Stimulated activated CD4-positive, alpha-beta T cell treated with anti-CD3 and anti-CD28 coated beads, Interleukin-4, amount 100 ng/mL, for 4 hours (primary cell): ENCODE measurements around the gene ZRANB3.

Experiments
- DNase-seq, 2 experiments: peaks; one replicate each; pipeline ENCODE4 v3.0.0-alpha.2; 2020

Gene ZRANB3

GRCh38 chr2:135246711-135247270, 284.2 kb downstream of the ZRANB3 start:
- DNase-seq, result no peak

DNA sequence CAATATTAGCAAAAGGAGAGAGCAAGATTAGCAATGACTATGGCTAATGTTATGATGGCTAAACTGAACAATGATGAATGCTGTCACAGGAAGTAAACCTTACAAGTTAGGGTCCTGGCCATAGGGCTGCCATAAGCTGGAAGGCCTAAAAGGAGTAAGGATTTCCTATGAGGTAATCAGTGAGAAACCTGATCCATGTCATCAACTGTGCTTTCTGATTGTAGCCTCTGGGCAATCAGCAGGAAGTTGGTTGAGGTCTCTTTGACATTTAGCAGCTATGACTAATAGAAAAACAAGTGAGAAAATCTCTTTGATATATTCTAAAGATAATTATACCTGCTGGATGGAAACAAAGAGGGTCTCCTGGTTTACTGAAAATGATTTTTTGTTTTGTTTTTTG, 285.9 kb downstream of the ZRANB3 start:
- DNase-seq, result peak in 1 of 2 experiments; percentile 4

DNA sequence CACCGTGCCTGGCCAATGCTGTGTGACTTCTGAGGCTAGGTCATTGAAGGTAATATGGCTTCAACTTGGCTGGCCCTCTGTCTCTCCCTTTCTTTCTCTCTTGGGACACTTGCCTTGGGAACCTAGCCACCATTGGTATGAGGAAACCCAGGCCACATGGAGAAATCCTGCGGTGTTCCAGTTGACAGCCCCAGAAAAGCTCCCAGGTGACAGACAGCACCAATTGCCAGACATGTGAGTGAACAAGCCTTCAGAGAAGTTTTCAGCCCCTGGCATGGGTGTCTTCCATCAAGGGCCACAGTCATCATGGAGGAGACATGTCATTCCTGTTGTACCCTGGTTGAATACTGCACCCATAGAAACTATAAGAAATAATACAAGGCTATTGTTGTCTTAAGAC, 292.4 kb downstream of the ZRANB3 start:
- DNase-seq, result no peak

DNA sequence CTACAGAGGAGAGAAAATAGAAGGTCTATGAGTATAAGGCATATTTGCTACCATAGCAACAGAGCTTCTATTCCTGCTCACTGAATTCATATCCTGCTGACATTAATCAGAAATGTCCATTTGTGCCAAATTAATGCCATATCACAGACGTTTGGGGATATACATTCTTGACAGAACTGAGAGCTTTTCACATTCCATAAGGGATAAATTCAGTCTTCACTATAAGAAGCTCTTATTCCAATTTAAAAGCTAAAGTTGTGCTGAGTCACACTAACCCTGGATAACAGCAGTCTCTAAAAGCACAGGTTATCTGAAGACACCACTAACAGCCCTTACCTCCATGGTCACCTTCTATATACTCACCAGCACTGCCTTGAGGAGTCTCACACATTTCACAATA, 300.9 kb downstream of the ZRANB3 start:
- no peak for DNase-seq

DNA sequence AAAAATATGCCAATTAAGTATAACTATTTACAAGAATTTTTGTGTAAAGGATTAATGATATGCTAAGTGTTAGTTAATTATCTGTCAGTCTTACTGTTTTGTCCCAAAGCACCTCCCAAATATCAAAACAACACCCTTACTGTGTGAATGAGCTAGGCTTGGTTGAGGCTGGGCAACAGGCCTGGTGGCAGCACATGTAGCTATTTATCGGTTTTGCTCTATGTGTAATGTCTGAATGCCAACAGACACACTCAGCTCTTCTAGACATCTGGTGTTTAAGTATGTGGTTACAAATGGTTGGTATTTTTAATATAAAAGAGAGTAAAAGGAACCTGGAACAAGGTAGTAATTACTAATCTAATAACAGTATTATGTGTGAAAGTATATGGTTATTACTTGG, 303.6 kb downstream of the ZRANB3 start:
- DNase-seq, result no peak

DNA sequence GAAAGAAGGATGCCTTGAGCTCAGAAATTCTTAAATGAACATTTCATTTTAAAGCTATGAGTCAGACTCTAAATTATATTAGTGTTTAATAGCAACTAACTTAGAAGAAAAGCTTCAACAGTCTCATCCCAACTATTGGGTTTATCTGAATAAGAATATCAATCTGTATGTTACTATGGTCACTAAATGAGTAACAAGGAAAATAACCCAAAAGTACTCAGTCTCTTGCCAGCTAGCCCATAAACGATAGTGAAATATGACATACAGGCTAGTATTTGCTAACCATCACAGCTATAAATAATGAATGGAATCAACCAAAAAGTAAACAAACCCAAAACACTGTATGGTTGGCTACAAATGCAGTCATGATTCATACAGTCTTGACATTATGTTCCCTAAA, 304.1 kb downstream of the ZRANB3 start:
- no peak for DNase-seq

DNA sequence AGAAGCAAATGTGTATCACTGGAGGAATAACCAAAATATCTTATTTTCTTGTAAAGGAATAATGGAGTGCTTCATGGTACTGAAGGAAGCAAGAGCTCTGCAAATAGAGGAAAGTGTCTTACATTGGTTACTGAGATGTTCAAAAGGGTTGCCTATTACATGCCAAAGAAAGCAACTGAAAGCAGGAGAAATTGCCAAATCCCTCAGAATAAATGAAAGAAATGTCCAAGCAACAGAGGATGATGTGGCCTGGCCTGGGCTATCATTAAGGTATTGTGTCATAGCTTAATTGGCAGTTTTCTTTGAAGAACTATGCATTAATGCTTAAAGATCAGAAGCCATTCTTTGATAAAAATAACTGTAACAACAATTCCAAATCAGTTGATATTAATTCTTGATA, 305.2 kb downstream of the ZRANB3 start:
- no peak for DNase-seq

DNA sequence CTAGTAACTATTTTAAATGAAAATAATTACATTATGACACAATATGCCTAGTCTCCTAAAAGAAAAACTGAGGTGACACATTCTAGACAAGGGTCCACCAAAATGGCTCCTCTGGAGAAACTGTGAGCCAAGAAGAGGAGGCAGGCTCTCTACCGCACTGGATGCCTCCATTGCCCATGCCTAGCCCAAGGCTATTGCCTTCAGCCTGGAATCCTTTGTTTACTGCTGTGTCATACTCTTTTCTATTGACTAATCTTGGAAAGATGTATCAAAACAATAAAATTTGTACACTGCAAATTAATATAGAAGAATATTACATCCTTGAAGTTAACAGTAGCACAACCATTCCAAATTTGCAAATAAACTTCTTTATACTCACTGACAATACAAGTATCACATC, 311.8 kb downstream of the ZRANB3 start:
- DNase-seq, result no peak

DNA sequence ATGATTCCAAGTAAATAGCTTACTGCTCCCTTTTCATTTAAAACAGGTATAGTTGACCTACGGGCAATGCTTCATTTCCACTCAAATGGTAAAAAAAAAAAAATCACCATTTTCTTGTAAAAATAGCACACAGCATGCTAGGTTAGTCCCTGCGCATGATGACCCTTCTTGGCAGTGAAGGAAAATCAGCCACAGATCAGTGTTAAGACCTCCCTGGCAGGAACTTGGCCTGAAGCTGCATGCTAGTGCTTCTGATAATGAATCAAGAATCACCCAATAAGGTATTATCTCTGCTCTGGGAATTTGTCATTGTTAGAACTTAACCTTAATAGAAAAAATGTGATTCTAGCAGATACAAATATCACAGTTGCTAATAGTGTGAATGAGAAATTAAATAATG, 312.6 kb downstream of the ZRANB3 start:
- DNase-seq, result no peak

DNA sequence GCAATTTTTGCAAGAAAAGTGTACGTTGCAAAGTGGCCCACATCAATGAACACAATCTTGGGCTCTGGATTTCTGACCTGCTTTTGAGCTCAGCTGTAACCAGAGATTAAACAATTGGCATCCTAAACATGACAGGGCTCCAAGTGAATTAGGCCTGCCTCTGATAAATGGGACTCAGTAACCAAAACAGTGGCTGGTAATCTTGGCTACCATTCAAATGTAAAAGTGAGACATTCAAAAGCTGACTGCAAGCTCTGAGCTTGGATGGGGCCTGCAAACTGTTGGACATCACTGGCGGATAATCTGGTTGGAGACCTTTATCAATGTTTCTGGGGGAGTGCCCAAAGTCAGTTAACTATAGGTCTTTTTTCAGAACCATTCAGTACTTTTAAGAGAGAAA, 318.3 kb downstream of the ZRANB3 start:
- no peak for DNase-seq

GRCh38 chr2:135208016-135208415, 323.0 kb downstream of the ZRANB3 start:
- no peak for DNase-seq

- DNase-seq, result no peak
These were observed 327.1 kb downstream of the ZRANB3 start for GRCh38 chr2:135203944-135204343.

- DNase-seq, result no peak
These were observed 328.3 kb downstream of the ZRANB3 start for GRCh38 chr2:135202751-135203150.

DNA sequence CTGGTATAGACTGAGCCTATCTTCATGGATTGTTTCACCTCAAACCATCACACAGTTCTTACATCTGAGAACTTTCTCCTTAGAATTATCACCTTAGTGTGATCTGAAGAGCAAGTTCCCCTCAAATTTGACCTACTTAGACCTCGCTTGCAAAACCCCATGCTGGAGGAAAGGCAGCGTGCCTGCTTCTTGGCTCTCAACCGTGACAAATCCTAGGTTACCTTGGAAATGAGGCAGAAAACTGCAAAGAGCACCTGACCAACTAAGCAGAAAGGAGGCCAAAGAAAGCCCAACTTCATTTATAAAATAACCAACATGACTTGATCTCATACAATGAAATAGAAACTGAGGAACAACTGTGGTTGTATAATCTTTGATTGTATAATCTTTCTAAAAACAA, 332.5 kb downstream of the ZRANB3 start:
- DNase-seq, result no peak

DNA sequence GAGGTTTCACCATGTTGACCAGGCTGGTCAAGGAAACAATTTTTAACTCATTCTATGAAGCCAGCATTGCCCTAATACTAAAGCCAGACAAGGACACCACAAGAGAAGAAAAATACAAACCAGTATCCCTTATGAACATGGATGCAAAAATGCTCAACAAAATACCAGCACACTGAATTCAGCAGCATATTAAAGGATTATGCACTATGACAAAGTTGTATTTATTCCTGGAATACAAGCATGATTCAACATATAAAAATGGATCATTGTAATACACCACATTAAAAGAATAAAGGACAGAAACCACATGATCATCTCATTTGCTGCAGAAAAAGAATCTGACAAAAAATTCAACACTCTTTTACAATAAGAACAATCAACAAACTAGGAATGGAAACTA, 340.2 kb downstream of the ZRANB3 start:
- DNase-seq, result no peak

DNA sequence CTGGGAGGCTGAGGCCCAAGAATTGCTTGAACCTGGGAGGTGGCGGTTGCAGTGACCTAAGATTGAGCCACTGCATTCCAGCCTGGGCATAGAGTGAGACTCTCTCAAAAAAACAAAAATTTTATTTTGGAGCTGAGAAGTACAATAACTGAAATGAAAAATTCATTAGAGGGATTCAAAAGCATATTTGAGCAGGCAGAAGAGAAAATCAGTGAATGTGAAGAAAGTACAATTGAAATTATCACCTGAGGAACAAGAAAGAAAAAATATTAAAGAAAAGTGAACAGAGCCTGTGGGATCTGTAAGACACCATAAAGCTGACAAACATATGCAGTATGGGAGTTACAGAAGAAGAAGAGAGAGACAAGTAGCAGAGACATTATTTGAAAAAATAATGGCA, 341.9 kb downstream of the ZRANB3 start:
- no peak for DNase-seq

GRCh38 chr2:135187270-135187669, 343.7 kb downstream of the ZRANB3 start:
- DNase-seq, result no peak

- no peak for DNase-seq
These were observed 345.0 kb downstream of the ZRANB3 start for GRCh38 chr2:135186054-135186453.

GRCh38 chr2:135183822-135184221, 347.2 kb downstream of the ZRANB3 start:
- no peak for DNase-seq

GRCh38 chr2:135182601-135183000, 348.4 kb downstream of the ZRANB3 start:
- DNase-seq, result no peak

GRCh38 chr2:135182190-135182589, 348.8 kb downstream of the ZRANB3 start:
- DNase-seq, result no peak

DNA sequence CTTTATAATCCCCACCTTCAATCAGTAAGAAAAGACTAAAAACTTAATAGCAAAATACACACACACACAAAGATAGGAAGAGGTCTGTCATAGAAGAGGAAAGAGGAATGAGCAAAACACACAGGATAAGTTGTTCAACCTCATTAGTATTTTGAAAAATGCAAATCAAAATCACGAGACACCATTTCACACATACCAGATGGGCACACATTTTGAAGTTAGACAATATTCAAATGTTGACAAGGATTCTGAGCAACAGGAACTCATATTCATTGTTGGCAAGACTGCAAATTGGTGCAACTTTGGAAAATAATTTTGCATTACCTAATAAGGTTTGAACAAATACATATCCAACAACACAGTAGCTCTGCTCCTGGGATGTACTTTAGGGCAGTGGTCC, 351.3 kb downstream of the ZRANB3 start:
- DNase-seq, result no peak

GRCh38 chr2:135175177-135175576, 355.8 kb downstream of the ZRANB3 start:
- DNase-seq, result no peak

- no peak for DNase-seq
These were observed 356.3 kb downstream of the ZRANB3 start for GRCh38 chr2:135174810-135175093.

- DNase-seq, result no peak
These were observed 356.8 kb downstream of the ZRANB3 start for GRCh38 chr2:135174049-135174809.
